ENCODE results near the gene F8.
"Not testable (repeated sequence)": the region's sequence is repeated elsewhere in the genome, so short reads cannot be mapped to it uniquely, and the experiment has no call there.

F8 gene

GRCh38 chrX:154829926-154830442, 192.5 kb downstream of the F8 start:
- H3K4me3 Mint-ChIP-seq: no peak overlapping the region
- DNase-seq: no peak
- no peaks in the 10 kb centered on the region for H3K9me3 Mint-ChIP-seq
- no peak overlapping the region for H3K27ac Mint-ChIP-seq
- peaks cover 3% of the 10 kb centered on the region for H3K27me3 Mint-ChIP-seq
- peaks cover 20% of the 10 kb centered on the region for H3K4me1 Mint-ChIP-seq
- H3K36me3 Mint-ChIP-seq (ENCODE audit: low read depth): no peaks in the 10 kb centered on the region
- no peak for ATAC-seq

GRCh38 chrX:154829134-154829533, 193.4 kb downstream of the F8 start:
- no peak for ATAC-seq
- H3K4me1 Mint-ChIP-seq: peaks cover 20% of the 10 kb centered on the region
- no peaks in the 10 kb centered on the region for H3K36me3 Mint-ChIP-seq (ENCODE audit: low read depth)
- no peak overlapping the region for H3K4me3 Mint-ChIP-seq
- H3K27me3 Mint-ChIP-seq: peaks cover 3% of the 10 kb centered on the region
- H3K9me3 Mint-ChIP-seq: no peaks in the 10 kb centered on the region
- H3K27ac Mint-ChIP-seq: no peak overlapping the region
- no peak for DNase-seq

GRCh38 chrX:154828016-154828408, 194.5 kb downstream of the F8 start:
- H3K4me3 Mint-ChIP-seq: no peak overlapping the region
- no peaks in the 10 kb centered on the region for H3K9me3 Mint-ChIP-seq
- no peak for ATAC-seq

GRCh38 chrX:154827194-154828015, 195.1 kb downstream of the F8 start:
- DNase-seq: no peak

More at GRCh38 chrX:154828016-154828408, 194.5 kb downstream of the F8 start:
- DNase-seq: no peak
- peaks cover 3% of the 10 kb centered on the region for H3K27me3 Mint-ChIP-seq
- no peak overlapping the region for H3K27ac Mint-ChIP-seq
- H3K36me3 Mint-ChIP-seq (ENCODE audit: low read depth): no peaks in the 10 kb centered on the region
- peaks cover 22% of the 10 kb centered on the region for H3K4me1 Mint-ChIP-seq

GRCh38 chrX:154825586-154825985, 196.9 kb downstream of the F8 start:
- not testable (repeated sequence) for DNase-seq; H3K4me3 Mint-ChIP-seq; H3K27ac Mint-ChIP-seq; ATAC-seq; H3K27me3 Mint-ChIP-seq; H3K9me3 Mint-ChIP-seq; H3K36me3 Mint-ChIP-seq (ENCODE audit: low read depth)
- peaks cover 22% of the 10 kb centered on the region for H3K4me1 Mint-ChIP-seq

More at GRCh38 chrX:154827194-154828015, 195.1 kb downstream of the F8 start:
- H3K27ac Mint-ChIP-seq: peak overlapping the region; percentile 64
- peaks cover 22% of the 10 kb centered on the region for H3K4me1 Mint-ChIP-seq
- no peaks in the 10 kb centered on the region for H3K9me3 Mint-ChIP-seq
- no peaks in the 10 kb centered on the region for H3K36me3 Mint-ChIP-seq (ENCODE audit: low read depth)
- peaks cover 3% of the 10 kb centered on the region for H3K27me3 Mint-ChIP-seq
- ATAC-seq: peak; percentile 54
- H3K4me3 Mint-ChIP-seq: peak overlapping the region; percentile 11

- no peak for DNase-seq
- H3K4me1 Mint-ChIP-seq: peaks cover 22% of the 10 kb centered on the region
- H3K27ac Mint-ChIP-seq: no peak overlapping the region
- no peaks in the 10 kb centered on the region for H3K27me3 Mint-ChIP-seq
- H3K4me3 Mint-ChIP-seq: no peak overlapping the region
- no peaks in the 10 kb centered on the region for H3K36me3 Mint-ChIP-seq (ENCODE audit: low read depth)
- ATAC-seq: no peak
- H3K9me3 Mint-ChIP-seq: no peaks in the 10 kb centered on the region
Measured at GRCh38 chrX:154824638-154825037, 197.9 kb downstream of the F8 start.

- no peak overlapping the region for H3K4me3 Mint-ChIP-seq
- H3K36me3 Mint-ChIP-seq (ENCODE audit: low read depth): no peaks in the 10 kb centered on the region
Measured at GRCh38 chrX:154822029-154822428, 200.5 kb downstream of the F8 start.

GRCh38 chrX:154821523-154821922, 201.0 kb downstream of the F8 start:
- H3K9me3 Mint-ChIP-seq: no peaks in the 10 kb centered on the region
- DNase-seq (no peak), ATAC-seq (no peak)
- no peaks in the 10 kb centered on the region for H3K27me3 Mint-ChIP-seq
- H3K36me3 Mint-ChIP-seq (ENCODE audit: low read depth): no peaks in the 10 kb centered on the region
- H3K27ac Mint-ChIP-seq: no peak overlapping the region
- no peak overlapping the region for H3K4me3 Mint-ChIP-seq
- H3K4me1 Mint-ChIP-seq: peaks cover 2% of the 10 kb centered on the region

More at GRCh38 chrX:154822029-154822428, 200.5 kb downstream of the F8 start:
- Mint-ChIP-seq H3K27ac (no peak overlapping the region), H3K4me1 (peaks cover 3% of the 10 kb centered on the region), H3K9me3 (no peaks in the 10 kb centered on the region), H3K27me3 (no peaks in the 10 kb centered on the region)
- DNase-seq (no peak), ATAC-seq (no peak)

GRCh38 chrX:154819771-154820341, 202.7 kb downstream of the F8 start:
- ATAC-seq: no peak
- no peaks in the 10 kb centered on the region for H3K36me3 Mint-ChIP-seq (ENCODE audit: low read depth)
- DNase-seq: no peak
- no peak overlapping the region for H3K27ac Mint-ChIP-seq
- H3K4me3 Mint-ChIP-seq: no peak overlapping the region
- H3K4me1 Mint-ChIP-seq: peaks cover 2% of the 10 kb centered on the region
- no peaks in the 10 kb centered on the region for H3K27me3 Mint-ChIP-seq
- no peaks in the 10 kb centered on the region for H3K9me3 Mint-ChIP-seq

- no peaks in the 10 kb centered on the region for H3K9me3 Mint-ChIP-seq
- no peaks in the 10 kb centered on the region for H3K36me3 Mint-ChIP-seq (ENCODE audit: low read depth)
- H3K27ac Mint-ChIP-seq: no peak overlapping the region
- H3K4me1 Mint-ChIP-seq: peaks cover 2% of the 10 kb centered on the region
- ATAC-seq: no peak
- no peaks in the 10 kb centered on the region for H3K27me3 Mint-ChIP-seq
- H3K4me3 Mint-ChIP-seq: no peak overlapping the region
- DNase-seq: no peak
Measured at GRCh38 chrX:154818916-154819770, 203.4 kb downstream of the F8 start.

GRCh38 chrX:154817048-154817618, 205.4 kb downstream of the F8 start:
- not testable (repeated sequence) for ATAC-seq; H3K36me3 Mint-ChIP-seq (ENCODE audit: low read depth); H3K27ac Mint-ChIP-seq; H3K9me3 Mint-ChIP-seq; H3K27me3 Mint-ChIP-seq; DNase-seq; H3K4me1 Mint-ChIP-seq; H3K4me3 Mint-ChIP-seq

GRCh38 chrX:154816326-154816898, 206.1 kb downstream of the F8 start:
- not testable (repeated sequence) for H3K27ac Mint-ChIP-seq; H3K27me3 Mint-ChIP-seq; H3K4me1 Mint-ChIP-seq; H3K9me3 Mint-ChIP-seq; H3K4me3 Mint-ChIP-seq; ATAC-seq; H3K36me3 Mint-ChIP-seq (ENCODE audit: low read depth); DNase-seq

- Mint-ChIP-seq H3K9me3 (no peaks in the 10 kb centered on the region), H3K36me3 (ENCODE audit: low read depth) (no peaks in the 10 kb centered on the region), H3K27me3 (peaks cover 3% of the 10 kb centered on the region), H3K27ac (no peak overlapping the region), H3K4me3 (no peak overlapping the region), H3K4me1 (no peaks in the 10 kb centered on the region)
- ATAC-seq: no peak
- DNase-seq: no peak
Measured at GRCh38 chrX:154815274-154815818, 207.2 kb downstream of the F8 start.

- ATAC-seq: no peak
- H3K27me3 Mint-ChIP-seq: peaks cover 3% of the 10 kb centered on the region
Measured at GRCh38 chrX:154813801-154814200, 208.7 kb downstream of the F8 start.

More at GRCh38 chrX:154813801-154814200, 208.7 kb downstream of the F8 start:
- no peak overlapping the region for H3K4me3 Mint-ChIP-seq
- no peaks in the 10 kb centered on the region for H3K36me3 Mint-ChIP-seq (ENCODE audit: low read depth)
- H3K27ac Mint-ChIP-seq: no peak overlapping the region
- no peaks in the 10 kb centered on the region for H3K9me3 Mint-ChIP-seq
- no peak for DNase-seq
- no peaks in the 10 kb centered on the region for H3K4me1 Mint-ChIP-seq

All from activated naive CD8-positive, alpha-beta T cell treated with anti-CD3 and anti-CD28 coated beads, Interleukin-2, amount 50 U/mL, for 24 hours (primary cell).